Activated naive CD8-positive, alpha-beta T cell treated with anti-CD3 and anti-CD28 coated beads, Interleukin-2, amount 50 U/mL, for 24 hours (primary cell): ENCODE measurements around the gene GGNBP2.

Experiments used
- ATAC-seq: fragments of 150-1000 bp; cut with Tn5 transposase; one replicate; pipeline ENCODE4 v1.10.0; 2021
- DNase-seq: peaks from one replicate; pipeline ENCODE4 v3.0.0; 2021
- H3K27ac Mint-ChIP-seq: one replicate; pipeline ENCODE4 v1.8.0; 2021; ENCODE audit warnings: mild to moderate bottlenecking, mixed read lengths
- H3K27me3 Mint-ChIP-seq: one replicate; pipeline ENCODE4 v1.8.0; 2021; ENCODE audit warnings: mixed read lengths
- H3K36me3 Mint-ChIP-seq: one replicate; pipeline ENCODE4 v1.8.0; 2021; ENCODE audit warnings: low read depth, mixed read lengths
- H3K4me1 Mint-ChIP-seq: one replicate; pipeline ENCODE4 v1.8.0; 2021; ENCODE audit warnings: mixed read lengths
- H3K4me3 Mint-ChIP-seq: one replicate; pipeline ENCODE4 v1.8.0; 2021; ENCODE audit warnings: mild to moderate bottlenecking, moderate library complexity, mixed read lengths
- H3K9me3 Mint-ChIP-seq: one replicate; pipeline ENCODE4 v1.8.0; 2021; ENCODE audit warnings: mixed read lengths

The GGNBP2 gene

GRCh38 chr17:36544307-36545076 lies at the start of gene GGNBP2:
Gene GGNBP2 (plus strand): TSS chr17:36544919. CDS start chr17:36545725, 806 bp downstream.
- peaks cover 34% of the 10 kb centered on the region for H3K36me3 Mint-ChIP-seq
- no peaks in the 10 kb centered on the region for H3K27me3 Mint-ChIP-seq
- H3K4me3 Mint-ChIP-seq: peak within 1 kb of the TSS; percentile 97
- H3K9me3 Mint-ChIP-seq: no peaks in the 10 kb centered on the region
- peak; percentile 95 for DNase-seq
- H3K27ac Mint-ChIP-seq: peak within 1 kb of the TSS; percentile 98
- peaks cover 44% of the 10 kb centered on the region for H3K4me1 Mint-ChIP-seq
- ATAC-seq: peak; percentile 69

- Mint-ChIP-seq H3K9me3 (no peaks in the 10 kb centered on the region), H3K27me3 (no peaks in the 10 kb centered on the region), H3K27ac (peak overlapping the region; percentile 55)
These were observed 49.6 kb upstream of the GGNBP2 start for GRCh38 chr17:36495076-36495578.

GRCh38 chr17:36496018-36496789 lies 48.5 kb upstream of the GGNBP2 start:
- H3K36me3 Mint-ChIP-seq: peaks cover 51% of the 10 kb centered on the region
- no peak overlapping the region for H3K27ac Mint-ChIP-seq

More at GRCh38 chr17:36495076-36495578, 49.6 kb upstream of the GGNBP2 start:
- H3K4me1 Mint-ChIP-seq: peaks cover 14% of the 10 kb centered on the region
- no peak overlapping the region for H3K4me3 Mint-ChIP-seq
- peaks cover 52% of the 10 kb centered on the region for H3K36me3 Mint-ChIP-seq
- DNase-seq: no peak
- no peak for ATAC-seq

GRCh38 chr17:36498155-36498554 lies 46.6 kb upstream of the GGNBP2 start:
- H3K9me3 Mint-ChIP-seq: no peaks in the 10 kb centered on the region
- peaks cover 2% of the 10 kb centered on the region for H3K4me1 Mint-ChIP-seq
- no peak for DNase-seq
- no peak overlapping the region for H3K27ac Mint-ChIP-seq
- no peaks in the 10 kb centered on the region for H3K27me3 Mint-ChIP-seq
- H3K4me3 Mint-ChIP-seq: no peak overlapping the region
- no peak for ATAC-seq
- H3K36me3 Mint-ChIP-seq: peaks cover 47% of the 10 kb centered on the region

More at GRCh38 chr17:36496018-36496789, 48.5 kb upstream of the GGNBP2 start:
- DNase-seq: no peak
- H3K9me3 Mint-ChIP-seq: no peaks in the 10 kb centered on the region
- H3K27me3 Mint-ChIP-seq: no peaks in the 10 kb centered on the region
- ATAC-seq: no peak
- H3K4me1 Mint-ChIP-seq: peaks cover 12% of the 10 kb centered on the region
- H3K4me3 Mint-ChIP-seq: no peak overlapping the region

GRCh38 chr17:36498560-36499300 lies 46.0 kb upstream of the GGNBP2 start:
- no peaks in the 10 kb centered on the region for H3K27me3 Mint-ChIP-seq
- H3K36me3 Mint-ChIP-seq: peaks cover 50% of the 10 kb centered on the region
- DNase-seq (no peak), ATAC-seq (no peak)
- no peak overlapping the region for H3K4me3 Mint-ChIP-seq
- H3K9me3 Mint-ChIP-seq: no peaks in the 10 kb centered on the region
- peaks cover 2% of the 10 kb centered on the region for H3K4me1 Mint-ChIP-seq
- H3K27ac Mint-ChIP-seq: peak overlapping the region; percentile 42

GRCh38 chr17:36500745-36501225 lies 43.9 kb upstream of the GGNBP2 start:
- H3K9me3 Mint-ChIP-seq: no peaks in the 10 kb centered on the region
- H3K27me3 Mint-ChIP-seq: no peaks in the 10 kb centered on the region
- H3K36me3 Mint-ChIP-seq: peaks cover 50% of the 10 kb centered on the region
- no peaks in the 10 kb centered on the region for H3K4me1 Mint-ChIP-seq
- no peak for ATAC-seq
- H3K4me3 Mint-ChIP-seq: no peak overlapping the region
- no peak for DNase-seq
- no peak overlapping the region for H3K27ac Mint-ChIP-seq

- Mint-ChIP-seq H3K9me3 (no peaks in the 10 kb centered on the region), H3K36me3 (peaks cover 49% of the 10 kb centered on the region), H3K27me3 (no peaks in the 10 kb centered on the region), H3K27ac (no peak overlapping the region), H3K4me3 (no peak overlapping the region), H3K4me1 (no peaks in the 10 kb centered on the region)
- no peak for ATAC-seq
- no peak for DNase-seq
These were observed 43.4 kb upstream of the GGNBP2 start for GRCh38 chr17:36501351-36501750.

GRCh38 chr17:36501963-36502362 lies 42.8 kb upstream of the GGNBP2 start:
- no peak for ATAC-seq
- H3K9me3 Mint-ChIP-seq: no peaks in the 10 kb centered on the region
- H3K36me3 Mint-ChIP-seq: peaks cover 50% of the 10 kb centered on the region
- H3K27me3 Mint-ChIP-seq: no peaks in the 10 kb centered on the region
- H3K4me3 Mint-ChIP-seq: no peak overlapping the region
- no peak for DNase-seq
- no peaks in the 10 kb centered on the region for H3K4me1 Mint-ChIP-seq
- peak overlapping the region; percentile 13 for H3K27ac Mint-ChIP-seq

- ATAC-seq (no peak), DNase-seq (no peak)
- Mint-ChIP-seq H3K9me3 (no peaks in the 10 kb centered on the region), H3K27me3 (no peaks in the 10 kb centered on the region), H3K36me3 (peaks cover 43% of the 10 kb centered on the region), H3K4me3 (no peak overlapping the region), H3K27ac (peak overlapping the region; percentile 34), H3K4me1 (no peaks in the 10 kb centered on the region)
These were observed 41.1 kb upstream of the GGNBP2 start for GRCh38 chr17:36503456-36504155.

GRCh38 chr17:36504156-36504545 lies 40.6 kb upstream of the GGNBP2 start:
- H3K4me1 Mint-ChIP-seq: no peaks in the 10 kb centered on the region
- H3K27me3 Mint-ChIP-seq: no peaks in the 10 kb centered on the region
- no peaks in the 10 kb centered on the region for H3K9me3 Mint-ChIP-seq
- ATAC-seq: no peak
- no peak for DNase-seq
- H3K27ac Mint-ChIP-seq: no peak overlapping the region
- H3K4me3 Mint-ChIP-seq: no peak overlapping the region
- H3K36me3 Mint-ChIP-seq: peaks cover 40% of the 10 kb centered on the region

- H3K27ac Mint-ChIP-seq: no peak overlapping the region
- no peaks in the 10 kb centered on the region for H3K9me3 Mint-ChIP-seq
- DNase-seq: no peak
- H3K36me3 Mint-ChIP-seq: peaks cover 45% of the 10 kb centered on the region
- H3K27me3 Mint-ChIP-seq: no peaks in the 10 kb centered on the region
- H3K4me1 Mint-ChIP-seq: no peaks in the 10 kb centered on the region
- H3K4me3 Mint-ChIP-seq: no peak overlapping the region
- no peak for ATAC-seq
These were observed 39.5 kb upstream of the GGNBP2 start for GRCh38 chr17:36505171-36505570.

GRCh38 chr17:36506249-36506826 lies 38.4 kb upstream of the GGNBP2 start:
- H3K27ac Mint-ChIP-seq: no peak overlapping the region
- no peaks in the 10 kb centered on the region for H3K4me1 Mint-ChIP-seq
- H3K36me3 Mint-ChIP-seq: peaks cover 50% of the 10 kb centered on the region
- H3K9me3 Mint-ChIP-seq: no peaks in the 10 kb centered on the region
- no peak for DNase-seq
- no peak overlapping the region for H3K4me3 Mint-ChIP-seq
- H3K27me3 Mint-ChIP-seq: no peaks in the 10 kb centered on the region
- no peak for ATAC-seq

- Mint-ChIP-seq H3K9me3 (no peaks in the 10 kb centered on the region), H3K36me3 (peaks cover 50% of the 10 kb centered on the region), H3K27ac (no peak overlapping the region), H3K27me3 (no peaks in the 10 kb centered on the region), H3K4me1 (no peaks in the 10 kb centered on the region), H3K4me3 (no peak overlapping the region)
- DNase-seq (no peak), ATAC-seq (no peak)
These were observed 37.9 kb upstream of the GGNBP2 start for GRCh38 chr17:36506831-36507230.
